HS-5 (cell line): ENCODE data around the gene ZBTB9.
A peak's percentile ranks its signal among the peaks of the same experiment; 100 is the strongest.

Experiments
- DNase-seq: peaks from one replicate; pipeline ENCODE4 v3.0.0-alpha.2; 2012; ENCODE audit warnings: low read depth

Gene ZBTB9, protein sequence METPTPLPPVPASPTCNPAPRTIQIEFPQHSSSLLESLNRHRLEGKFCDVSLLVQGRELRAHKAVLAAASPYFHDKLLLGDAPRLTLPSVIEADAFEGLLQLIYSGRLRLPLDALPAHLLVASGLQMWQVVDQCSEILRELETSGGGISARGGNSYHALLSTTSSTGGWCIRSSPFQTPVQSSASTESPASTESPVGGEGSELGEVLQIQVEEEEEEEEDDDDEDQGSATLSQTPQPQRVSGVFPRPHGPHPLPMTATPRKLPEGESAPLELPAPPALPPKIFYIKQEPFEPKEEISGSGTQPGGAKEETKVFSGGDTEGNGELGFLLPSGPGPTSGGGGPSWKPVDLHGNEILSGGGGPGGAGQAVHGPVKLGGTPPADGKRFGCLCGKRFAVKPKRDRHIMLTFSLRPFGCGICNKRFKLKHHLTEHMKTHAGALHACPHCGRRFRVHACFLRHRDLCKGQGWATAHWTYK

DNA sequence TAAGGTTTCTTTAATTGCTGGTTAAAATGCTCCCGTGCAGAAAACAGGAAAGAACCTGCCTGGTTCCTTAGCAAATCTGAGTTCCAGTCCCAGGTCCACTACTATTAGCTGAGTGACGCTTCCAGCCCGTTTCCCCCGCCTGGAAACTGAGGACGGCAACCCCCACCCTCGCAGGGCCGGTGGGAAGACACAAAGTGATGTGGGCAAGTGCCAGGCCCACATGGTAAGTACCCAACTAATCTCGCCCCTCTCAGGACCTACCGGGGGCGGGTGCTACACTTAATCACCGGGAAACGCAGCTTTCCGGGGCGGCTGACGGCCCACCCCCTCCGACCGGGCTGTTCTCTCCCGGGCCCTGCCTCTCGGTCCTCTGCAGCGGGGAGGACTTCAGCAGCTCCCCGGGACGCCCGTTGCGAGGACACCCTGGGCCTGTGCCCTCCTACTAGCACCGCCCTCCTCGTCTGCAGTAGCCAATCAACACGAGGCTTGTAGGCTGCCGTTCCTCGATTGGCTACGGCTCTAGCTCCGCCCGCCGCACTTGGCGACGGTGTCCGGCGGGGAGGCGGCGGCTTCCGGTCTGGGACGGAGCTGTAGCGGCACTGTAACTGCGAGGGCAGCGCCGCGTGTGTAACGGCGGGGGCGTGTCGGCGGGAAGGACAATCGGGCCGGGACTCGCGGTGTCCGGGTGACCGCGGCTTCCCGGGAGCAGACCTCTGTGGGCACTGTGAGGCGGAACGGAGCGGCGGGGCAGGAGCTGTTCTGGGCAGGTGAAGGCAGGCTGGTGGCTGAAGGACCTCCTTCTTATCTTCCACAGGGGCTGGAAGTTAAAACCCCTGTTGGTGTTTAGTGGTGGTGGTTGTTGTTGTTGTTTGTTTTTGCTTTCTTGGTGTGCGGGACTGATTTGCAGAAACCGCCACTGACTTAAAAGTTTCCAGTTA, at the start of gene ZBTB9:
Gene ZBTB9 (plus strand): TSS at position 568 of the 938 bp plus-strand sequence. CDS start 525 bp downstream, outside the sequence.
- peak; percentile 83 for DNase-seq

DNA sequence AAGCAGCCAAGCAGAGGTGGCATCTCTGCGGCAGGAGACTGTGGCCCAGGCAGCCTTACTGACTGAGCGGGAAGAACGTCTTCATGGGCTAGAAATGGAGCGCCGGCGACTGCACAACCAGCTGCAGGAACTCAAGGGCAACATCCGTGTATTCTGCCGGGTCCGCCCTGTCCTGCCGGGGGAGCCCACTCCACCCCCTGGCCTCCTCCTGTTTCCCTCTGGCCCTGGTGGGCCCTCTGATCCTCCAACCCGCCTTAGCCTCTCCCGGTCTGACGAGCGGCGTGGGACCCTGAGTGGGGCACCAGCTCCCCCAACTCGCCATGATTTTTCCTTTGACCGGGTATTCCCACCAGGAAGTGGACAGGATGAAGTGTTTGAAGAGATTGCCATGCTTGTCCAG, 49.5 kb upstream of the ZBTB9 start:
- DNase-seq = no peak

DNA sequence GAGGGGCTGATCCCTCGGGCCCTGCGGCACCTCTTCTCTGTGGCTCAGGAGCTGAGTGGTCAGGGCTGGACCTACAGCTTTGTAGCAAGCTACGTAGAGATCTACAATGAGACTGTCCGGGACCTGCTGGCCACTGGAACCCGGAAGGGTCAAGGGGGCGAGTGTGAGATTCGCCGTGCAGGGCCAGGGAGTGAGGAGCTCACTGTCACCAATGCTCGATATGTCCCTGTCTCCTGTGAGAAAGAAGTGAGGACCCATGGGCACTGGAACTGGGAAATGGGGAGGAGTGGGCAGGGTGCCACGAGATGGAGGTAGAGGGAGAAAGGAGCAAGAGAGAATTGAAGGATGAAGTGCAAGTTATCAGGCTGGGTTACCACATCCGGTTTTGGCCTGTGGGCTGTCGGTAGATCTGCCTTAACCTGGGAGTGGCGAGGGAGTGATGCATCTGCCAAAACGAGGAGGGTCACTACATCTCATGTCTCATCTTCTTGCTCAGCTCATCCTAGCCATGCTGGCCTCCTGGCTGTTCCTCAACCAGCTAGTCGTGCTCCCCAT, 48.9 kb upstream of the ZBTB9 start:
- DNase-seq = no peak

DNA sequence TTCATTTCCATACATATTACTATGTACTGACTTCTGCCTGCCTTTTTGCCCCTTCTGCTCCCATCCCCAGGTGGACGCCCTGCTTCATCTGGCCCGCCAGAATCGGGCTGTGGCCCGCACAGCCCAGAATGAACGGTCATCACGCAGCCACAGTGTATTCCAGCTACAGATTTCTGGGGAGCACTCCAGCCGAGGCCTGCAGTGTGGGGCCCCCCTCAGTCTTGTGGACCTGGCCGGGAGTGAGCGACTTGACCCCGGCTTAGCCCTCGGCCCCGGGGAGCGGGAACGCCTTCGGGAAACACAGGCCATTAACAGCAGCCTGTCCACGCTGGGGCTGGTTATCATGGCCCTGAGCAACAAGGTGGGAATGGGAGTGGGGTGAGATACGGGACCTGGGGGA, 48.2 kb upstream of the ZBTB9 start:
- DNase-seq = no peak

DNA sequence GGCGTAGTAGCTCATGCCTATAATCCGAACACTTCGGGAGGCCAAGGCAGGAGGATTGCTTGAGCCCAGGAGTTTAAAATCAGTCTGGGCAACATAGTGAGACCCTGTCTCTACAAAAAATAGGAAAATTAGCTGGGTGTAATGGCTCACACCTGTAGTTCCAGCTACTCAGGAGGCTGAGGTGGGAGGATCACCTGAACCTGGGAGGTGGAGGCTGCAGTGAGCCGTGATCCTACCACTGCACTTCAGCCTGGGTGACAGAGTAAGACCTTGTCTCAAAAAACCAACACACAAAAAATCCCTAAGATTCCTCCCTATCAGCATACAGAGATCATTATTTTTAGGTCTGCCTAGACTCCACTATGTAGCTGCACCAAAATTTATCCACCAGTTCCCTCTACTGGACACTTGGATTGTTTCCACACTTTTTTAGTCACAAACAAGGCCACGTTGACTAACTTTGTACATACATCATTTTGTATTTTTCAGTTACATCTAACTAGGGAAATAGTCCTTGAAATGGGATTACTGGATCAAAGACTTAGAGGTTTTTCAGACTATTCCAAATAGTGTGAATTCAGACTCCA, 47.2 kb upstream of the ZBTB9 start:
- no peak for DNase-seq

DNA sequence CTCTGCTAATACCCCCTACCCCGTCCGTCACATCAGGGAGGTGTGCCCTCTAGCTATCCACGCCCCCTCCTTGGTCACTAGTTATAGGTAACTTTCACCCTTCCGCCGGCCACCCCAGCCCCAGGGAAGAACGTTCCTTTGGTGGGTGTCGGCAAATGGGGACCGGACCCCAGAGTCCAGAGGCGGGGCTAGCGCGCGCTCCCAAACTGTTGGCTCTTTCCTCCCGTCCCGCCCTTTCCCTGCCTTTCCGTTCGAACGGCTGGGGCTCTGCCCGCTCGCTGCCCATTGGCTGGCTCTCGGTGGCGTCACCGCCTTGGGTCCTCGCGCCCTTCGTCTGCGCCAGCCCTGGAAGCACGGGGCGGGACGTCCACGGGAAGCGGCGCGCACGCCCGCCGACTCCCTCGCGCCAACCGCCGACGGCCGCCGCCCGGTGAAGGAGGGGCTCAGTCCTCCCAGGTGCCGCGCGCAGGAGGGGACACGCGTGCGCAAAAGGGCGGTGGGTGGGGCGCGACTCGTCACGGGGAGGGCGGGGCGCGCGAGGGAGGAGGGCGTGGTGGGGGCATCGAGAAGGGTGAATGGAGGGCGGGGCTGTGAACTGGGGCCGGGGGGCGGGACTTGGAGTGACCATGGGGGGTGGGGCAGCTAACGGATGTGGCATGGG, 44.2 kb upstream of the ZBTB9 start:
- DNase-seq = peak; percentile 90

DNA sequence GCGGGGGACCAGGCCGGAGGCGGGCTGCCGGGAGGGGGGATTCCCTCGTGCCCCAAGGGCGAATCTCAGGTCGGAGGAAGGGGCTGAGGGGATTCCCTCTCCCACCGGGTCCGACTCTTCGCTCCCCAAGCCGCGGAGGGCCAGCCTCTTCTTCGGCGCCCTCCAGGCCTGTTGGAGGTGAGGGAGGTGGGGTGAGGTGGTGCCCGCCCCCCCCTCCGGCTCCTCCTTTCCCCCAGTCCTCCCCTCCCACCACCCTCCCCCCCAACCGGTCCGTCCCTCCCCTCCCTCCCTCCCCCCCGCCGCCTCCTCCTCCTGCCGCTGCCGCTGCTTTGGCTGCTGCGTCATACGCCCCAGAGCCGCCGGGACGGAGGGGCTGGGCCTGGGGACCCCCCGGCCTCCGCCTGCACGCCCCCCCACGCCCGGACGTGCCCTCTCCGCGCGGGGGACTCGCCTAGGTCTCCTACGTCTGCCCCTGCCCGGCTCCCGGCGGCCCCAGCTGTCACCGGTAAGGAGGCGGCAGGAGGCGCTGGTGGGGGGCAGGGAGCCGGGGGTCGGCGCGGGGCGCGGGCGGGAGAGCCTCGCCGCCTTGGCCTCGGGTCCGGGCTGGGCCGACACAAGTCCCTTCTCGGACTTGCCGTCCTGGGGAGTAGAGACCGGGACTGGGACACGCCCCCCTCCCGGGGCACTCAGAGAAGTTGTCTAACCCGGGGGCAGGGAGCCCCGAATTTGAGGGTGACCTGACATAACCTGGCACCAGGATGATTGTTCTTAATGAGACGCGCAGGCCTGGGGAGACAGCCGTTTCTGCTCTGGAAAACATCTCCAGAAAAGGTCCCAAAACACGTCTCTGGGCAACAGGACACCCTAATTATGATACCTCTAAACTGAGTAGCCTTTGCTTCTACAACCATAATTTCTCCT, 43.4 kb upstream of the ZBTB9 start, which contains the start of gene PHF1:
Gene PHF1 (plus strand): TSS at position 304 of the 921 bp plus-strand sequence. CDS start 1,250 bp downstream, outside the sequence.
- DNase-seq = no peak

DNA sequence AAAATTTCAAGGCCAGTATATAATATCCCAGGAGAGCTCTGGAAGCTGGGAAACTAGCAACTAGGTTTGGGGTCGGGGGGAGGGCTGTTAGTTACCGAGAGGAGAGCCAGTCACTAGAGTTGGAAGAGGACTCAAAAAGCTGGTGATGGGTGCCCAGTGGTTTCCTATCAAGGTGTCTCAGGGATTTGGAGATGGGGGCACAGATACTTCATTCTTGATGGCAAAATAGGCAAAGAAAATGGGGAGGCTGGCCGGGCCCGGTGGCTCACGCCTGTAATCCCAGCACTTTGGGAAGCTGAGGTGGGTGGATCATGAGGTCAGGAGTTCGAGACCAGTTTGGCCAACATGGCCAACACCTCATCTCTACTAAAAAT, 42.8 kb upstream of the ZBTB9 start:
- no peak for DNase-seq

DNA sequence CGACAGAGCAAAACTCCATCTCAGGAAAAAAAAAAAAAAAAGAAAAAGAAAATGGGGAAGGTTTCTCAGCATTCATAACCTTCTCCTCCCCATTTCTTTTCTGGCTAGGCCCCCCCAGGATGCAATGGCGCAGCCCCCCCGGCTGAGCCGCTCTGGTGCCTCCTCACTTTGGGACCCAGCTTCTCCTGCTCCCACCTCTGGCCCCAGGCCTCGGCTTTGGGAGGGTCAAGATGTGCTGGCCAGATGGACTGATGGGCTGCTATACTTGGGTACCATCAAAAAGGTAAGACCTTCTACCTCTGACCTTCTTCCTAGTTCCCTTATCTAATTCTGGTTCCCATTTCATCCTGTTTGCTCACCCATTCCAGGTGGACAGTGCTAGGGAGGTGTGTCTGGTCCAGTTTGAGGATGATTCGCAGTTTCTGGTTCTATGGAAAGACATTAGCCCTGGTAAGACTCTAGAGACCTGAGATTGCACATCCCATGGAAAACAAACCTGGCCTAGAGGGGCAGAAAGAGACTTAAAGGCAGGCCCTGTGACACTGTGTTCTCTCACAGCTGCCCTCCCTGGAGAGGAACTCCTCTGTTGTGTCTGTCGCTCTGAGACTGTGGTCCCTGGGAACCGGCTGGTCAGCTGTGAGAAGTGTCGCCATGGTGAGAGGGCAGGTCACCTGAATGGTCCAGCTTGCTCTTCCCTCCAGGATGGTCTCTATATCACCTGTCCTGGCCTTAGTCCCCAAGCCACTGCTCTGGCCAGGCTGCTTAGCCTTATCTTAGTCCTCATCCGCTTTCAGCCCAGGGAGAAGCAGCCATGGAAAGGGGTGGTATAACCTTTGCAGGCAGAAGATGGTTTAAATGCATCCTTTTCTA, 42.0 kb upstream of the ZBTB9 start:
- DNase-seq = no peak

DNA sequence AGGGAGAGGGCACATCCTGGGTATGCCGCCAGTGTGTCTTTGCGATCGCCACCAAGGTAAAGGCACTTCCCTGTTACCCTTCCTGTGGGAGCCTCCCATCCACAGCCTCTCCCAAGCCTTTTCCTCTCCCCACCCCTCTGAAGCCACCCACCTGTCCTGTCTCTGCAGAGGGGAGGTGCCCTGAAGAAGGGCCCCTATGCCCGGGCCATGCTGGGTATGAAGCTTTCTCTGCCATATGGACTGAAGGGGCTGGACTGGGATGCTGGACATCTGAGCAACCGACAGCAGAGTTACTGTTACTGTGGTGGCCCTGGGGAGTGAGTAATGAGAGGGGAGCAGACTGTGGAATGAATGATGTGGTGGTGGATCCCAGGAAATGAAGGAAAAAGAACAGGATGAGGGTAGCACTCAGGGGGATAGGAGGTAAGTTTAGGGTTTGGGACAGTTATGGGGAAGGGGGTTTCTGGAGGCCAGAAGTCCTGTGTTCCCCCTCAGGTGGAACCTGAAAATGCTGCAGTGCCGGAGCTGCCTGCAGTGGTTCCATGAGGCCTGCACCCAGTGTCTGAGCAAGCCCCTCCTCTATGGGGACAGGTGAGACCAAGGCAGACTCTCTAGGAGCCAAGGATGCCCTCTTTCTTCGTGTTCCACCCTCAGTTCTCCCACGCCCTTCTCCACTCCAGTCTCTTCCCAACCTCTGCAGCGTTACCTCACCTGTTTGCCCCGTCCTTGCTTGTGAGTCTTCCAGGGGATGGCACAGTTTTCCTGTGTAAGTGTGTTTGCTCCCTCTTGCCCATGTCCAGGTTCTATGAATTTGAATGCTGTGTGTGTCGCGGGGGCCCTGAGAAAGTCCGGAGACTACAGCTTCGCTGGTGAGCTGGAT, 40.9 kb upstream of the ZBTB9 start:
- no peak for DNase-seq

DNA sequence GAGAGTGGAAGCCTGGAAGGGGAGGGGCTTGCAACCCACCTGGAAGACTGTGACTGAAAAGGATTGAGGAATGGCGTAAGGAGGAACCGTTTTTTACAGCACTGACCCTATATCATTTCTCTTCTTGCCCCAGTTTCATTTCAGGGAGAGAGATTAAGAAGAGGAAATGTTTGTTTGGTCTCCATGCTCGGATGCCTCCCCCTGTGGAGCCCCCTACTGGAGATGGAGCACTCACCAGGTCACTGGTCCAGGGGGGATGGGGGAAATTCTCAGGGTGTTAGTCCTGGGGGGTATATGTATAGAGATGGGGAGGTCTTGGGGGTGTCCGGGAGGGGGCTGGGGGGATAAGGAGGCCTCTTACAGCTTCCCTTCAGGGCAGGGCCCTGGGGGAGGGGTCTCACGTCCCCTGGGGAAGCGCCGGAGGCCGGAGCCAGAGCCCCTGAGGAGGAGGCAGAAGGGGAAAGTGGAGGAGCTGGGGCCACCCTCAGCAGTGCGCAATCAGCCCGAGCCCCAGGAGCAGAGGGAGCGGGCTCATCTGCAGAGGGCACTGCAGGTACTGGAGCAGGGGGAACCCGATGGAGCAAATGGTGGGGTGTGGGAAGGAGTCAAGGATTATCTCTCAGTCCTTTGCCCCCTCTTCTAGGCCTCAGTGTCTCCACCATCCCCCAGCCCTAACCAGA, 39.6 kb upstream of the ZBTB9 start:
- no peak for DNase-seq

DNA sequence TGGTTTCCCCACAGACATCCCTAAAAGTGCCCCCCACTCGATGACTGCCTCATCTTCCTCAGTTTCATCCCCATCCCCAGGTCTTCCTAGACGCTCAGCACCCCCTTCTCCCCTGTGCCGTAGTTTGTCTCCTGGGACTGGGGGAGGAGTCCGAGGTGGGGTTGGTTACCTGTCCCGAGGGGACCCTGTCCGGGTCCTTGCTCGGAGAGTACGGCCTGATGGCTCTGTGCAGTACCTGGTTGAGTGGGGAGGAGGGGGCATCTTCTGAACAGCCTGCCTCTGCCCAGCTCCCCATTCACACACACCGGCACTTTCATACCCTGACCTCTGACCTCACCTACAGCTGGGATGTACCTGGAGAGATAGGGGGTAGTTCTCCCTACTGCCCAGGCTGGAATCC, 38.5 kb upstream of the ZBTB9 start:
- DNase-seq = no peak

DNA sequence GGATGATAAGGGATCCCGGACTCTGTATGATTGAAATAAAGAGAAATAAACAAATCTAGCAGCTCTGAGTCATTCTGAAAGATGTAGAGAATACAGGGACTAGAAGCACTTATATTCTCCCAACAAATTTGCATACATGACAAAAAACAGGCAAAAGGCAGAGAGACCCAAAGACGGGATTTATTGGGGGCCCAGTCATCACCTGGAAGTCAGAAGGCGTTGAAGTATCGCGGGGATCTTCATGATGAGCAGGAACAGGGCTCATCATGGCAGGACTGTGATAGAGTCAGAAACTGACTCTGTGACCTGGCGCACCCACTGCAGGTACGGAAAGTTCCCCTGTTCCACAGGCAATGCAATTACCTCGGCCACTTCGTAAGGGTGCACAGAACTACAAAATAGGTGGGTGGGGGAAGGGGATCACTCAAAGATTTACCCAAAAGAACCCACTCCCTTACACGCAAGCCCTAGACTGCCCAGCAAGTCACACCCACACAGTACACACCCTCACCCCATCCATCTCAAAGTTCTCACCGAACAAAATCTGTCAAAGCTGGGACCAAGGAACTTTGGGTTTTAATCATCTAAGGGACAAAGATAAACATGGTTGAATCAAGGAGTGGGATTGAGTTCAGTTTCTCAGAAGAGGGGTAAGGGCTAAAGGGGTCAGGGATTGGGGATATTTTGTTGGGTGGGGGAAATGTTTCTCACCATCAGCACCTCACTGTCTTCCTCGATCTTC, 37.8 kb upstream of the ZBTB9 start:
- no peak for DNase-seq

DNA sequence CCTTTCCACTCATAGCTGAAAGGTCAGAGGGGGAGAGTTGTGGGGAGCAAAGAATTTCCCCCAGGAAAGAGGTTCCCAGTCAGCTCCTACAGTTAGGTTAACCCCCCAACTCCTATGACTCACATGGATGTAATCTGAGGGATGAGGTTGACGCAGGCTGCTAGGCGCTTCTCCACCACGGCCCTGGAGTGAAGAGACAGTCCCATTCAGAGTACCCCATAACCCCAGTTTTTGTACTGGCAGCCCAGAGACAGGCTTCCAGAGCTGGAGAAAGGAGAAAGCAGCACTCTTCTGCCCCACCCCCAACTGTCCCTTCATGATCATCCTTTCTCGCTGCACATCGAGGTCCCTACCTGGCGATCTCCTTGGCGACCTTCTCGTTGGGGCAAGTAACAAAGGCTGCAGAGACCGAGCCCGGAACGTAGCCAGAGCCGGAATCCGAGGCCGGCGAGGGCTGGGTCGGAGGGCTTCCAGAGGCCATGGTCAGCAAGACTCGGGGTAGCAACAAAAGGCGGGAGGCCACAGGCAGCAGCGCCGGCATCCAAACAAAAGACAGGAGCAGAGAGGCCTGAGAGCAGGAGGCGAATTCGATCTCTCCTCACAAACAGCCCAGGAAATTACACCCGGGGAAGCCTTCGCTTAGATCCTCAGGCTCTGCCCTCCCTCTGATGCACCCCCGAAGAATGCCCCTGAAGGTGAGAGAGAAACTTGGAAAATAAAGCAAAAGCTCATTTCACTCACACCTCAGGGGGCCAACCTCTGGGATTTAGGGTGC, 37.1 kb upstream of the ZBTB9 start:
- peak; percentile 77 for DNase-seq

DNA sequence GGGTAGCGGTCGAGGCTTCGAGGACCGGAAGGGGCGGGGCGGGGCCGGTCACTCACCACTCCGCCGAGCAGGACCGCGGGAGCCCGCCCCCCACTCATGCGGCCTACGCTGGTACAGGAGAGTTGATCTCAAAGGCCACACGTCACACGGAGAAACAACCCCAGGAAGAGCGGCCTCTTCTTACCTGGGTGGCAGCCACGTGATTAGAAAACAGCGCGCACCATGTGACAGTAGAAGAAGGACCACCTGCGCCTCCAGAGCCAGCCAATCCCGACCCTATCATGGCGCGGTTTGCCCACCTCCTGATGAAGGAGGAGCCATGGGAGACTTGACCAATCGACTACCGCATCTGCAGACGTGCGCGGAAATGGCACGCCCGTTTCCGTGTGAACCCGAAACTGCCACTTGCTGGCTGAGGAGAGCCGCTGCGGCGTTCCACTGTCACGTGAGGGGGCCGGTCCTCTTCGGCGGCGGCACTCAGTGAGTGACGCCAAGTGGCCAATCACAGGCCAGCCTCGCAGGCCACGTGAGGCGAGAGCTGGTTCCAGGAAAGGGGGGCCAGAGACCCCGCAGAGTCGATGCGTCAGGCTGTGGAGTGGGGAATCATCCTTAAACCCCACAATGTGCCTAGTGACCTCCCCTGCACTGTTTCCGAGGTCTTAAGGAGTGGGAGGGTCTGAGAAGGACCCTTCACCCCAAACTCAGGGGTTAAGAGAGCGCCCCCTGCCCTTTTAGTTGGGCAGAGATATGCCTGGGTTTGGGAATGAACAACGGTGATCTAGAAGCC, 36.3 kb upstream of the ZBTB9 start, which contains the start of gene CUTA:
Gene CUTA (minus strand): TSS at position 205 of the 787 bp plus-strand sequence. CDS start 107 bp downstream, at position 98.
- peak; percentile 96 for DNase-seq
